ENCODE results near the gene AVEN.

- TF ChIP-seq MYC (IDR thresholded peaks at IDR 0.05; ENCODE audit: low read depth, low read length) (no peak), MAX (IDR thresholded peaks at IDR 0.05; ENCODE audit: insufficient read depth, insufficient read length) (no peak), CTCF (IDR thresholded peaks at IDR 0.05; ENCODE audit: extremely low read depth in 1 of 2, insufficient read depth in 1 of 2, low read depth in 1 of 2, low read length in 2 of 2) (no peak), FOS (IDR thresholded peaks at IDR 0.05; ENCODE audit: borderline replicate concordance, insufficient read depth, low read length) (no peak), EZH2 (IDR thresholded peaks at IDR 0.05; ENCODE audit: borderline replicate concordance, low read depth, low read length, severe bottlenecking) (no peak), POLR2A (IDR thresholded peaks at IDR 0.05; ENCODE audit: low read depth, low read length) (no peak)
These were observed 9.1 kb upstream of the AVEN start for GRCh38 chr15:34047893-34048775.

All from endothelial cell of umbilical vein (primary cell).